ENCODE results near the gene ADAP2. TPM values are rescaled to one million over a fixed set of nuclear protein-coding genes. Genes with fewer than 3 reads are reported as not detected.
"Not testable (repeated sequence)": the region's sequence is repeated elsewhere in the genome, so short reads cannot be mapped to it uniquely, and the experiment has no call there.

The ADAP2 gene
- total RNA-seq, 4 donors from 2014 or later = 17.0 to 64.2 (median 30.8) TPM

DNA sequence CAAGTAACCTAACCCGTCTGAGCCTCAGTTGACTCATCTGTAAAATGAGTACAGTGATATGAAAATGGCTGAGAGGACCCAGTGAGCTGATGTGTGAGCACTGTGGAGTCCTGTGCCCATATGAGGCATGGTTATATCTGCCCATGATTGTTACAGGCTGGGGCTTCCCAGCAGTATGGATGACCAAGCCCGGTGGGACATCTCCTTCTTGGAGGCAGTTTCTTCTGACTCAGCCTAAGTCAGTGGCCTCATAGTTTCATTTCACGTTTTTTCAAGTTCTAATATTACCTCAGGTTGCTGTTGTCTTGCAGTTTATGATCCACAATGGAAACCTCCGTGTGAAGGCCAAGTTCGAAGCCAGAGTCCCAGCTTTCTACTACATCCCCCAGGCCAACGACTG is 4.8 kb downstream of the ADAP2 start:
- DNase-seq (ENCODE audit: low spot score in 2 of 2) = no peak
- TF ChIP-seq, protein P1, sequence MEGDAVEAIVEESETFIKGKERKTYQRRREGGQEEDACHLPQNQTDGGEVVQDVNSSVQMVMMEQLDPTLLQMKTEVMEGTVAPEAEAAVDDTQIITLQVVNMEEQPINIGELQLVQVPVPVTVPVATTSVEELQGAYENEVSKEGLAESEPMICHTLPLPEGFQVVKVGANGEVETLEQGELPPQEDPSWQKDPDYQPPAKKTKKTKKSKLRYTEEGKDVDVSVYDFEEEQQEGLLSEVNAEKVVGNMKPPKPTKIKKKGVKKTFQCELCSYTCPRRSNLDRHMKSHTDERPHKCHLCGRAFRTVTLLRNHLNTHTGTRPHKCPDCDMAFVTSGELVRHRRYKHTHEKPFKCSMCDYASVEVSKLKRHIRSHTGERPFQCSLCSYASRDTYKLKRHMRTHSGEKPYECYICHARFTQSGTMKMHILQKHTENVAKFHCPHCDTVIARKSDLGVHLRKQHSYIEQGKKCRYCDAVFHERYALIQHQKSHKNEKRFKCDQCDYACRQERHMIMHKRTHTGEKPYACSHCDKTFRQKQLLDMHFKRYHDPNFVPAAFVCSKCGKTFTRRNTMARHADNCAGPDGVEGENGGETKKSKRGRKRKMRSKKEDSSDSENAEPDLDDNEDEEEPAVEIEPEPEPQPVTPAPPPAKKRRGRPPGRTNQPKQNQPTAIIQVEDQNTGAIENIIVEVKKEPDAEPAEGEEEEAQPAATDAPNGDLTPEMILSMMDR (IDR thresholded peaks at IDR 0.05) = no peak
- TF ChIP-seq EP300 (IDR thresholded peaks at IDR 0.05) = no peak
- TF ChIP-seq POLR2A (IDR thresholded peaks at IDR 0.05) = no peak
- Histone ChIP-seq H3K36me3 (no peaks in the 10 kb centered on the region), H3K4me3 (no peak overlapping the region), H3K27me3 (peaks cover 0 to 49% of the 10 kb centered on the region in 2 donors), H3K9me3 (no peaks in the 10 kb centered on the region), H3K4me1 (peaks cover 0 to 15% (median 9%) of the 10 kb centered on the region in 4 donors), H3K27ac (no peak overlapping the region)
- 72 to 76% methylated on average over 6 of the region's 6 CpGs for WGBS, 2 donors

DNA sequence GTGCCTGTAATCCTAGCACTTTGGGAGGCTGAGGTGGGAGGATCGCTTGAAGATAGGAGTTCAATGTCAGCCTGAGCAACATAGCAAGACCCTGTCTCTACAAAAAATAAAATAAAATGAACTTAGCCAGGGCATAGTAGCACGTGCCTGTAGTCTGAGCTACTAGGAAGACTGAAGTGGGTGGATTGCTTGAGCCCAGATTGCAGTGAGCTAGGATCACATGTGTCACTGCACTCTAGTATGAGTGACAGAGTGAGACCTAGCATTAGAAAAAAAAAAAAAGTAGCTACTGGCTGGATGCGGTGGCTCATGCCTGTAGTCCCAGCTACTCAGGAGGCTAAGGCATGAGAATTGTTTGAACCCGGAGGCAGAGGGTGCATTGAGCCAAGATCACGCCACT is 6.0 kb downstream of the ADAP2 start:
- DNase-seq (ENCODE audit: low spot score in 2 of 2) = no peak

DNA sequence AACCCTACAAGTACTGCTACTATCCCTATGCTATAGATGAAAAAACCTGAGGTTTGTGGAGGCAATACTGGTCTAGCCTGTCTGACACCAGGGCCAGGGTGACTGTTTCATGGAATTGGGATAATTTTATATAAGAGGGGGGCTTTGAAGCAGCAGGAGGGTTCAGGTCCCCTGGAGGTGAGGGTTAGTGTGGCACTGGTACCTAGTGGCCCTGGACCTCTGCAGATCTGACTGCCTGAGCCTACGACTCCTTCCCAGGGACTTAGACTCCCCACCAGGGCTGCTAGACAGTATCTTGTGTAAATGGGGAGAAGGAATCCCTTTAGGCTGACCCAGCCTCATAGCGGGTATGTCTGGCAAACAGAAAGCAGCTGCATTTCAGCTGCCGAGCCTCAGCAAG is 6.8 kb downstream of the ADAP2 start:
- no peak overlapping the region for H3K27ac ChIP-seq
- peaks cover 0 to 32% of the 10 kb centered on the region in 2 donors for H3K27me3 ChIP-seq
- WGBS, 2 donors = 74 to 76% methylated on average over 3 of the region's 3 CpGs
- no peak for DNase-seq (ENCODE audit: low spot score in 2 of 2)
- no peaks in the 10 kb centered on the region for H3K4me1 ChIP-seq
- H3K9me3 ChIP-seq = no peaks in the 10 kb centered on the region
- no peaks in the 10 kb centered on the region for H3K36me3 ChIP-seq
- H3K4me3 ChIP-seq = no peak overlapping the region
- TF ChIP-seq, protein P1 (IDR thresholded peaks at IDR 0.05) = no peak
- TF ChIP-seq EP300 (IDR thresholded peaks at IDR 0.05) (no peak), POLR2A (IDR thresholded peaks at IDR 0.05) (no peak)

More for the DNA sequence above, 6.0 kb downstream of the ADAP2 start:
- no peak overlapping the region for H3K27ac ChIP-seq
- H3K27me3 ChIP-seq = peaks cover 0 to 40% of the 10 kb centered on the region in 2 donors
- H3K4me1 ChIP-seq = peaks cover 0 to 2% (median 1%) of the 10 kb centered on the region in 4 donors
- no peak overlapping the region for H3K4me3 ChIP-seq
- WGBS, 2 donors = 86% methylated on average over 5 of the region's 5 CpGs
- H3K9me3 ChIP-seq = no peaks in the 10 kb centered on the region
- TF ChIP-seq POLR2A (IDR thresholded peaks at IDR 0.05) (no peak), EP300 (IDR thresholded peaks at IDR 0.05) (no peak)
- TF ChIP-seq, protein P1 (IDR thresholded peaks at IDR 0.05) = no peak
- no peaks in the 10 kb centered on the region for H3K36me3 ChIP-seq

DNA sequence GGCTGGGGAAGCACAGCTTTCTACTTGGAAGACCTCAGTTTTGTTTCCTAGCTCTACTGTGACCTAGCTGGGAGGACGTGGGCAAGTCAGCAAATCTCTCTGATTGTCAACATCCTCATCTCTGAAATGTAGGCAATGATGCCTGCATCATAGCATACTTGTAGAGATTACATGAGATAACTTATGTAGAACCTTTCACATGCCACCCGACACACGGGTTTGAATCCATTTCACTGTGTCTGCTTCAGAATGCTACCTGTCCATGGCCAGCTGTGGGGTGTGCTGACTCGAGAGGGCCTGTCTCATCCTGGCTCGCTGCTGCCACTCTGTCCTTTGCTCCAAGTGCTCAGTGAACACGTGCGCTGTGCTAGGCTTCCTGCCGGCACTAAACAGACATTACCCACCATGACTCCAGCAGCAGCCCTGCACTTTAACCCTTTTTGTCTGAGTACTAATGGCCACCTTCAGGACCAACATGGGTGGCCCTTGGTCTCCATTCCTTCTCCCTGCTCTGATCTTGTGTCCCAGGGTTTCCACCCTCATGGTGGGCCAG is 7.4 kb downstream of the ADAP2 start:
- Histone ChIP-seq H3K9me3 (no peaks in the 10 kb centered on the region), H3K4me3 (no peak overlapping the region), H3K27ac (no peak overlapping the region), H3K36me3 (no peaks in the 10 kb centered on the region), H3K27me3 (peaks cover 0 to 26% of the 10 kb centered on the region in 2 donors), H3K4me1 (no peaks in the 10 kb centered on the region)
- 39 to 52% methylated on average over 8 of the region's 8 CpGs for WGBS, 2 donors
- TF ChIP-seq, protein P1 (IDR thresholded peaks at IDR 0.05) = no peak
- TF ChIP-seq POLR2A (IDR thresholded peaks at IDR 0.05) (no peak), EP300 (IDR thresholded peaks at IDR 0.05) (no peak)
- no peak for DNase-seq (ENCODE audit: low spot score in 2 of 2)

DNA sequence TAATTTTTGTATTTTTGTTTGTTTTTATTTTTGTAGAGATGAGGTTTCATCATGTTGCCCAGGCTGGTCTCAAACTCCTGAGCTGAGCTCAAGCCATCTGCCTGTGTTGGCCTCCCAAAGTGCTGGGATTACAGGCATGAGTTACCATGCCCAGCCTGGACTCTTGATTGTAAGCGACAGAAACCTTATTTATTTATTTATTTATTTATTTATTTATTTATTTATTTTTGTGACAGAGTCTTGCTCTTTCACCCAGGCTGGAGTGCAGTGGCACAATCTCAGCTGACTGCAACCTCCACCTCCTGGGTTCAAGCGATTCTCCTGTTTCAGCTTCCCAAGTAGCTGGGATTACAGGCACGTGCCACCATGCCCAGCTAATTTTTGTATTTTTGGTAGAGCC is 8.1 kb downstream of the ADAP2 start:
- not testable (repeated sequence) for H3K9me3 ChIP-seq; H3K4me1 ChIP-seq; DNase-seq (ENCODE audit: low spot score in 2 of 2); H3K4me3 ChIP-seq; H3K27ac ChIP-seq; H3K36me3 ChIP-seq
- H3K27me3 ChIP-seq = peaks cover 0 to 20% of the 10 kb centered on the region in 2 donors
- WGBS, 2 donors = 94 to 98% methylated on average over 3 of the region's 3 CpGs

DNA sequence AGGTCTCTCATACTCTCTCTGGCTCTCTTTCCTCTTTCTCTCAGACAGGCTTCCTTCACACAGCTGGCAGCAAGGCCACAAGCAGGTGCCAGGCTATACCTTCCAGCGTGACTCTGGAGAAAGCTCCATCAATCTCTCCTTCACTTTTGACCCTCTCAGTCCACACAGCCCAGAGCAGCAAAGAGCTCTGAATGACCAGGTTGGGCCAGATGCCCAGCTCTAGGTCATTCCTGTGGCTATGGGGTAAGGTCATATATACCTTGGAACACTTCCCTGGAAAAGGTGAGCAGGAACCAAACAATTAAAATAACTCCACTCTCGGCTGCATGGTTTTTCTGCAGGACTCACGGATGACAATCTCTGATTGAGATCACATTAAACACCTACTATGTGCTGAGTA is 8.8 kb downstream of the ADAP2 start:
- peaks cover 0 to 14% of the 10 kb centered on the region in 2 donors for H3K27me3 ChIP-seq
- H3K4me3 ChIP-seq = no peak overlapping the region
- no peaks in the 10 kb centered on the region for H3K36me3 ChIP-seq
- no peak for DNase-seq (ENCODE audit: low spot score in 2 of 2)
- WGBS, 2 donors = 86 to 92% methylated on average over 3 of the region's 3 CpGs
- no peaks in the 10 kb centered on the region for H3K4me1 ChIP-seq
- H3K9me3 ChIP-seq = no peaks in the 10 kb centered on the region
- TF ChIP-seq POLR2A (IDR thresholded peaks at IDR 0.05) = no peak
- TF ChIP-seq EP300 (IDR thresholded peaks at IDR 0.05) = no peak
- TF ChIP-seq, protein P1 (IDR thresholded peaks at IDR 0.05) = no peak
- no peak overlapping the region for H3K27ac ChIP-seq

DNA sequence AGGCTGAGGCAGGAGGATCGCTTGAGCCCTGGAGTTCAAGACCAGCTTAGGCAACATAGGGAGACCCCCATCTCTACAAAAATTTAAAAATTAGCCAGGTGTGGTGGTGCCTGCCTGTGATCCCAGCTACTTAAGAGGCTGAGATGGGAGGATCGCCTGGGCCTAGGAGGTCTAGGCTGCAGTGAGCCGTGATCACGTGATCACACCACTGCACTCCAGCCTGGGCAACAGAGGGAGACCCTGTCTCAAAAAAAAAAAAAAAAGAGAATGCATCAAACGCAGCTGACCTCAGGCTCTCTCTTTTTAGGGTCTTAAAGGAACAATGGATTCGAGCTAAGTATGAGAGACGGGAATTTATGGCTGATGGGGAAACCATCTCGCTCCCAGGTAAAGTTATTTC is 9.8 kb downstream of the ADAP2 start:
- not testable (repeated sequence) for H3K27ac ChIP-seq; H3K27me3 ChIP-seq; H3K4me1 ChIP-seq; H3K36me3 ChIP-seq; DNase-seq (ENCODE audit: low spot score in 2 of 2); H3K9me3 ChIP-seq; H3K4me3 ChIP-seq
- WGBS, 2 donors = 78 to 86% methylated on average over 8 of the region's 8 CpGs
